Heart left ventricle (tissue), 13 donors: ENCODE data around the gene POLR3GL.

Experiments
- POLR2A ChIP-seq, 2 donors: fragments of 450-650 bp; IDR thresholded peaks; one replicate each; pipeline ENCODE4 v1.6.1; 2017; ENCODE audit warnings: antibody characterized with exemption in 2 of 2, mild to moderate bottlenecking in 2 of 2, moderate library complexity in 2 of 2
- TF ChIP-seq, protein P1 (sequence below), 12 donors: fragments of 200-600 bp; sonication (generic) in 4 of 12; IDR thresholded peaks; one replicate each; pipeline versions ENCODE4 v1.5.0 to v1.8.0; 2018 to 2022; ENCODE audit warnings: antibody characterized with exemption in 12 of 12, mild to moderate bottlenecking in 5 of 12
- donor health status: ischemic (EF 13 %, LVEDD 7.1; RV severe dilation, severe dysfunction).
- donor health status: DM: no; HTN: yes; CAD: no.
- donor health status: DM: no; HTN: no; CAD: no.
- donor health status: ischemic (EF 25% LVEDD 6.9; RV normal size, moderate dysfunction).
- donor health status: ischemic (EF 25% LVEDD 5.7; RV mildly dilated, moderate dysfunction).
- donor health status: ischemic (EF 35%, LVEDD 5.7; RV mildly dilated, moderate dysfunction).
- donor health status: nonischemic (EF 11% LVEDD 7.7; RV severe dilation, severe dysfunction).
- donor health status: DM: yes; HTN: yes; CAD: no.
- donor health status: PGD.
- donor health status: ischemic (EF 29% LVEDD 5.4; RV normal size, mild dysfunction).
- donor health status: nonischemic (EF 23%, LVEDD 6.1; RV moderate dilation, normal function).

- TF ChIP-seq, protein P1, sequence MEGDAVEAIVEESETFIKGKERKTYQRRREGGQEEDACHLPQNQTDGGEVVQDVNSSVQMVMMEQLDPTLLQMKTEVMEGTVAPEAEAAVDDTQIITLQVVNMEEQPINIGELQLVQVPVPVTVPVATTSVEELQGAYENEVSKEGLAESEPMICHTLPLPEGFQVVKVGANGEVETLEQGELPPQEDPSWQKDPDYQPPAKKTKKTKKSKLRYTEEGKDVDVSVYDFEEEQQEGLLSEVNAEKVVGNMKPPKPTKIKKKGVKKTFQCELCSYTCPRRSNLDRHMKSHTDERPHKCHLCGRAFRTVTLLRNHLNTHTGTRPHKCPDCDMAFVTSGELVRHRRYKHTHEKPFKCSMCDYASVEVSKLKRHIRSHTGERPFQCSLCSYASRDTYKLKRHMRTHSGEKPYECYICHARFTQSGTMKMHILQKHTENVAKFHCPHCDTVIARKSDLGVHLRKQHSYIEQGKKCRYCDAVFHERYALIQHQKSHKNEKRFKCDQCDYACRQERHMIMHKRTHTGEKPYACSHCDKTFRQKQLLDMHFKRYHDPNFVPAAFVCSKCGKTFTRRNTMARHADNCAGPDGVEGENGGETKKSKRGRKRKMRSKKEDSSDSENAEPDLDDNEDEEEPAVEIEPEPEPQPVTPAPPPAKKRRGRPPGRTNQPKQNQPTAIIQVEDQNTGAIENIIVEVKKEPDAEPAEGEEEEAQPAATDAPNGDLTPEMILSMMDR (IDR thresholded peaks at IDR 0.05): peak; percentile 35 to 70 (median 60)
- peak in 1 of 2 donors; percentile 96 for TF ChIP-seq POLR2A (IDR thresholded peaks at IDR 0.05)
Observed at GRCh38 chr1:145927063-145927886, 37.2 kb upstream of the POLR3GL start, which contains the start of gene RBM8A.
